GM19025 (cell line): ENCODE measurements around the gene POU5F2.

Source experiments
- ATAC-seq: cut with Tn5 transposase; IDR thresholded peaks from one replicate; pipeline ENCODE4 v1.9.1; 2021; ENCODE audit warnings: mild to moderate bottlenecking, low read depth, moderate library complexity; ENCODE audit not compliant: unreplicated experiment

The POU5F2 gene, protein sequence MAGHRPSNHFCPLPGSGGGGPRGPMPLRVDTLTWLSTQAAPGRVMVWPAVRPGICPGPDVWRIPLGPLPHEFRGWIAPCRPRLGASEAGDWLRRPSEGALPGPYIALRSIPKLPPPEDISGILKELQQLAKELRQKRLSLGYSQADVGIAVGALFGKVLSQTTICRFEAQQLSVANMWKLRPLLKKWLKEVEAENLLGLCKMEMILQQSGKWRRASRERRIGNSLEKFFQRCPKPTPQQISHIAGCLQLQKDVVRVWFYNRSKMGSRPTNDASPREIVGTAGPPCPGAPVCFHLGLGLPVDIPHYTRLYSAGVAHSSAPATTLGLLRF

DNA sequence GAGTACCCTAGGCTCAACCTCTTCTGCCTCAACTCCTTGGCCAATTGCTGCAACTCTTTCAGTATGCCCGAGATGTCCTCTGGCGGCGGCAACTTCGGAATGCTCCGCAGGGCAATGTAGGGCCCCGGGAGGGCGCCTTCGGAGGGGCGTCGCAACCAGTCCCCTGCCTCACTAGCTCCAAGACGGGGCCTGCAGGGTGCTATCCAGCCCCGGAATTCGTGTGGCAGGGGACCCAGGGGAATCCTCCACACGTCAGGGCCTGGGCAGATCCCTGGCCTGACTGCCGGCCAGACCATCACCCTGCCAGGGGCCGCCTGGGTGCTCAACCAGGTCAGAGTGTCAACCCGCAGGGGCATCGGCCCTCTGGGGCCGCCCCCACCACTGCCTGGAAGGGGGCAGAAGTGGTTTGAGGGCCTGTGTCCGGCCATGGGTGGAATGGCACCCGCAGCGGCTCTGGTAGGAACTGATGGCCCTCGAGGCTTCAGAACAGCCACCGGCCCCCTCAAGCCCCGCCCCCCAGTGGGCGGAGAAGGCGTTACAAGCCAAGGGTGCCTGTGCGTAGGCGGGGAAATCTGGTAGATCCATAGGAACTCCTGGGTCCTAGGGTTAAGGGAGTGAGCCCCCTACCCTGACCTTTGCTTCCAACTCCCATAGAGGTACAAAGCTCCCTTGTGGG lies at the start of gene POU5F2:
Gene POU5F2 (minus strand): TSS at position 465 of the 676 bp plus-strand sequence. CDS start 37 bp downstream, at position 428.
- ATAC-seq, result no peak

DNA sequence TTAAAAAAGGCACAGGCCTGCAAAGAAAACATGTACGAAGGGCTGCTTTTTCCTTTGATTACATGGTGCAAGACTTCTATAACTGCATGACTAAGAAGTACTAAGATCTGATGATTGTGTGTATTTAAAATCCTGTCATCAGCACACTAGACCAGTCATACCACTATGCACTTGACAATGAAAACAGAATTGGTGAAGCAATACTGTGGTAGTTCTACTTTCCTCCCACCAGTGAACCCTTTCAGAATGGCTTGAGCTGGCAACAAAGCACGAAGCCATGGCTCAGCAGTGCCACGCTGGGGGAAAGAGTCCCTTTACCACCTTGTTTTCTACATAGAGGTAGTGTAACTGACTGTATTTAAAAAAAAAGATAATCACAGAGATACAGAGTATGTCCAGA lies 49.0 kb upstream of the POU5F2 start:
- ATAC-seq, result no peak

DNA sequence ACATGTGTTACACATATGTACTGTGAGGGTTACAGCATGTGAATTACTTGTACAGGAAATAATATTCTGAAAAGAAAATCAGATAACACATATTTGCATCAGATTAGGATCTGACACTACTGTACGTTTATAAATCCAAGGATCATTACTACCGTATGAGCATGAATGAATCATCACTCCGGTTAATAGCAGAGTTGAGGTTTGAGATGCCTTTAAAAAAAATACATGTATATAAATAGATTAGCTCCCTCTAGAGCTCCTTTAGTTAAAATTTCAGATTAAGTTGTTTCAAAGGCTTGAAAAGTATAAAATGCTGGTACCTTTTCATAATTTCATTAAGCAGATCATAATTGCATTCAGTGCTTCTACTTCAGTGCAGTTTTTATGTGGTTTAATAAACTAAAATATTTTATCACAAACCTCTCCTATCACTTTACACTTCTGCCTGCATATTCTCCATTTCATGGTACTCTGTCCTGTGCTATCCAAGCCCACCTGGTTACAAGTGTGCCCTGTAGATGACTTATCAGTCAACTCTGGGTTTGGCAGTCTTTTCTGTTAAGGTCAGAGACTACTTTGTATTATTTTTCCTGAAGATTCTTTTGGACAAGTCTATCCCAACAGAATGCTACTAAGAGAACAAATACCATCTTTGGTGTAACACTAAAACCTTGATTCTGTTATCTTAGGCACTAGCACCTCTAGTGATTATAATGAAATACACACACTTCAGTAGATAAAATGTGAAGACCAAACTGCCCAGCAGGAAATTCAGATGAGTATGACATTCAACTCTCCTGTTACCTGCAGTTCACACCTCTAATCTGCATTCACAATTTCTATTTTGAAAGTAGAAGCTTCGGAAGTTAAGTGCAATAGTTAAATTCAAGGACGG lies 48.0 kb upstream of the POU5F2 start:
- ATAC-seq, result no peak

DNA sequence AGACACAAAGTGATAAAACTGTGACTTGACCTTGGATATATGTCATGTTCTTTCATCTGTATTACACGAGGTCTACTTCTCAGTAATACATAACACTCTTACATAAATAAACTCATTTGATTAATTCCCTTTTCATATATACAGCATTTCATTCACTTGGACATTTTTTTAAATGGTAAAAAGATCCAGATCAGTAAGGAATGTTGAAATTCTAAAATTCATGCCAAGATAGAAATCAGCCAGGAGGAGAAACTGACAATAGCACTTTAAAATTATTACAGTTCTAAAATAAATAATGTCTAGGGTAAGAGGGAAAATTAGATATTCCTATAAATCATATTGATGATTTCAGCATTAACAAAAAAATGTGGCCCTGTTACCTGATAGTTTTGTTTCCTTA lies 46.2 kb upstream of the POU5F2 start:
- no peak for ATAC-seq

DNA sequence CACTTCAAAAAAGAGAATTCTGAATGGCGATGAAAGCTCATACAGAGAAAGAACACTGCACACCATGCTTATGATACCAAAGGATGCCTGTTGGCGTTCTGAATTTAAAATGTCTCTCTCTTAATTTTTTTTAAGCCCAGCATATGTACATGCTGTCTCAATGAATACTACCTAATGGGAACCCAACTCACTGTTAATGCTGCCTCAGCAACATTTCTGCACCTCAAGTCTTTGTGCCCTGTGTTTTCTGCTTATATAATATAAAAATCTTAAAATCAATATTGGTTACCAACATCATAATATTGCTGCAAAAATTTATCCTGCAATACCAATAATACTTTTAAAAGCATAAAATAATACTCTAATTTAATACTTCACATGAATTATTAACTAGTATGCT lies 44.1 kb upstream of the POU5F2 start:
- no peak for ATAC-seq

DNA sequence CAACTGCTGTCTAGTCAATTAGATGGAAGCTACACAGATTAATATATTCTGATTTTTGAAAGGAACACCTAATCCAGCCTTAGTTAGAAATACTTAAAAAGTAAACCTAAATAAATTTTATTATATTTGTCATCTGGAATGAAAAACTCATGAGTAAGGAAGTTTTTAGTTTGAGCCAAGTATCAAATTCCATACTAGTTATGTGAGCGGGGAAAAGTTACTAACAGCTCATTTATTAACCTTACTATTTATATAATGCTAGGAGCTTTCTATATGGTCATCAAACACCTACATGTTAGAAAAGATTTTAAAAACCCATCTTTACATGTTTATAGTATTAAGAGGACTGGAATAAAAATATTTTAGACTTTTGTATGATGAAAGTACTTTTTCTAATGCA lies 41.6 kb upstream of the POU5F2 start:
- no peak for ATAC-seq

DNA sequence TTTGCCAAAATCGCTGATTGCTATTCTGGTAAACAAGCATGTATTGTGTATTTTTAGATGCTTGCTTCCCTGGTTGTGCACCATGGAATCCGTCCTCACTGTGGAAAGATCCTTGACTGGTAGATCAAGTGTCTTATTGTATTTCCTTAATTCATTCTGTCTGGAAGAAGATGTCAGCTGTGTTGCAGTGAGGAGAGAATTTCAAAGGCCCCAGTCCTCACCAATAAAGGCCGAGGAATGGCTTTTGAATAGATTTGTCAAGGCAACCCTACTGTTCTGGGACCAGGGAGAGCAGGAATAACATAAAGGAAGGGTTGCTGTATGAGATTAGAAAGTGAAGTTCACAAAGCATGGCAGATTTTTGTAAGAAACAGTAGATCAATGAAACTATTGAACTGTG lies 36.2 kb upstream of the POU5F2 start:
- no peak for ATAC-seq

DNA sequence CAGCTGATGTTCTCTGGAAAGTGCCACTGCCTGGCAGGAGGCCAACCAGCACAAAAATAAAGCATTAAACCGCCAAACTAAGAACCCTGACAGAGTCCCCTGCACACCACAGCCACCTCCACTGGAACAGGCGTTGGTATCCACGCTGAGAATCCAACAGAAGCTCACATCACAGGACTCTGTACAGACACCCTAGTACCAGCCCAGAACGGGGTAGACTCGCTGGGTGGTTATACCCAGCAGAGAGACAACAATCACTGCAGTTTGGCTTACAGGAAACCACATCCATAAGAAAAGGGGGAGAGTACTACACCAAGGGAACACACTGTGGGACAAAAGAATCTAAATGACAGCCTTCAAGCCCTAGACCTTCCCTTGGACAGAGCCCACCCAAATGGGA lies 15.0 kb upstream of the POU5F2 start:
- no peak for ATAC-seq

DNA sequence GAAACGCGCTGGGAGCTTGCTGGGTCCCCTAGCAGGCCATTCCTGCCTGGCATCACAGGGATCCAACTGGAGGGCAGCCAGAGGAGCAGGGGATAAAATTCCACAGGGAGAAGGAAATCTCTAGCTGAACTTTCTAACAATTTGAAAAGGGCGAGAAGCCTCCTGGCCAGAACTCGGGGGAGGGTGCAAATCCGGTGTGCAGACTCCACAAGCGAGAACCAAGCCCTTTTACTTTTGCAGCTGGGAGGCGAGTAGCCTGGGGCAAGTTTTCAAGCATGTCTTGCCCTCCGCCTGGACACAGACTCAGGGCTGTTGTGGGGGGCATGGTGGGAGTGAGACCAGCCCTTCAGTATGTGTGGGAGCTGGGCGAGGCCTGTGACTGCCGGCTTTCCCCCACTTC lies 14.3 kb upstream of the POU5F2 start:
- ATAC-seq, result no peak

DNA sequence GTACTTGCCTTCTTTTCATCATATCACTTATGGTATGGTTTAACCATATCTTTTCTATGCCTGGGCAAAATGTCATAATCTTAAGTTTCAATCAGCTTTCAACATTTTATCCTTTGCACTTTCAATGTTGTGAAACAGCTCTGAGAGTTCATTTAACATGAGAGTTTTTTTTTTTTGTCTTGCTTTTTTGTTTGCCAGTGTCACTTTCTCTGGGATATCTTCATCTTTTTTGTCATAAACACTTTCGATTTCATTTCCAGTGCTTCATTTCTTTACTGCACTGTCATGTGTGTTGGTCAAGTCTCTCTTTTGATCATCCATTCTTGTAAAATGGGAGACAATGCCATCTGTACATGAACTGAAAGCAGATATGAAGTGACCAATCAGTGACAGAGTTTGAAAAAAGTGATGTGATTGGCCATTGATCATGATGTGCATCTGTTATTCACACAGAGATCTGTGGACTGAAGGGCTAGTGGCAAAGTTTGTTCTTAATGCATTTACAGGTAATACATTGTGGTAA lies 7.5 kb upstream of the POU5F2 start:
- no peak for ATAC-seq

DNA sequence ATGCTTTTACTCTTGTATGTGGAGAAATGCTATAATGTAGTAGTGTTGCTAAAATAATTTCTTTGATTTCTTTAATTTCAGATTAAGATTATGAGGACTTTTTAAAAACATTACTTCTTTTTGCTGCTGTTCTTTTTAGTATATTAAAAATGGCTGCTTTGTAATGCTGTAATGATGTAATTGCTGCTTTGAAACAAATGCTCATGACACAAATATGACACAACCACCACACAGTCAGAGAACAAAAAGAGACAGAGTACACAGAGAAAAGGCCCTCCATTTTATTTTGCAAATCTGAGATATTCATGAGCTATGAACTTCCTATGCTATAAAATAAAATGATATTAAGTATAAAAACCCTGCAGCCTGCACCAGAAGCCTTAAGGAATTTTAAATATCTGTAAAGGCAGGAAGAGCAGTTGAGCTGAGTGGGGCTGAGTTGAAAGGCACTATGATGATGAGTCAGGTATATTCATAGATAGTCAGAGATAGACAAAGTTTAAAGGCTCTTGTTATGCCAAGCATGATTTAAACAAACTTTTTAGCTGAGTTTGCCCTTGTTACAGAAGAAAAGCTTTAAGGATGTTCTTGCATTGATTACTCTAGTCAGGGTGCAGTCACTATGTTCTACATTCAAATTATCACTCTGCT lies 5.1 kb upstream of the POU5F2 start:
- no peak for ATAC-seq

DNA sequence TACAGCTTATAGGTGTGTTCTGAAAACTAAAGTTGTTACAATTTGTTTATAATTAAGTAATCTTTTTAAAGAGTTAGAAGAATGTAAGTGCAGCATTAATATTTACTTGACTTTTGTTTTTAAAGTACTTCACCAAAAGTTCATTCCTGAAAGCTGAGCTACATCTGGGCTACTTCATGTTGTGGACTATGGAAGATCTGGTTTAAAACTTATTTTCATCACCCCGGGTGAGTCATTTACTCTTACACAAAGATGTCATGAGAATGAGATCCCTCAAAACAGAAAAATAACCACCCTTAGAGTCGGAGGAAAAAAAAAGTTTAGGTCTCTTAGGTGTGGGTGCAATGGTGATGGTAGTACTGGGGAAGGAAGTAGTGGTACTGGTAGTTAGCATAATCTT lies 5.1 kb downstream of the POU5F2 start:
- ATAC-seq, result no peak

DNA sequence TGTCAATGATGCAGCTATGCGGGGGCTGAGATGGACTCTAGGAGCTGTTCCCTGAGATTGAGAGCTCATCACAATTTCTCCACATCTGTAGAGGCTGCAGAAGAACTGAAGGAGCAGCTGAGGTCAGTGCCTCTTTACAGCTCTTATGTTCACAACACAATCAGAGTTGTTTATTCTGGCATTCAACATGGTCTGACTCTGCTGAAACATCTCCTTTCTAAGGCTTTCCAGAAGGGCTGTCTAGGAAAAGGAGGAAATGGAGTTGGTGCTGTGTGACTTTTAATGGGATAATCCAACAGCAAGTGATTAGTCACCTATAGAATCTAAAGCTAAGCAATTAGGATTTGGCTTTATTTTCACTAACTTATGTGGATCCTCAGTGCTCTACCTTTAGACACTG lies 6.0 kb downstream of the POU5F2 start:
- ATAC-seq, result no peak

DNA sequence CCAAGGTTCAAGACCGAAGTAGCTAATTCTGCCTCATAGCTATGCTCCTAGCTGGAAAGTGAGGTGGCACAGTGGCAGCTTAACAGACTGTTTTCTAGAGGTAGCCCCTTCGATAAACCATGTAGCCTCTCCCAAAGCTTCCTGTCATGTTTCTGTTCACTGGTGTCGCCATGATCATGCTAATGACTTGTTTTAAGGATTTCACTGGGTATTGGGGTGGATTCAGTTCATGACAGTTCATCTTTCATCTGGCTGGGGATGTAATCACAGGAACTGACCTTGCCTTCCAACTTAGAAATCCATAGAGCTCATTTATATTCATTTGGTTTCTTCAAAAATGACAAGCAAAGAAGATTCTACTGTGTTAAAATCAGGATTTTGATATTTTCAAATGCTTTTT lies 9.4 kb downstream of the POU5F2 start:
- no peak for ATAC-seq

DNA sequence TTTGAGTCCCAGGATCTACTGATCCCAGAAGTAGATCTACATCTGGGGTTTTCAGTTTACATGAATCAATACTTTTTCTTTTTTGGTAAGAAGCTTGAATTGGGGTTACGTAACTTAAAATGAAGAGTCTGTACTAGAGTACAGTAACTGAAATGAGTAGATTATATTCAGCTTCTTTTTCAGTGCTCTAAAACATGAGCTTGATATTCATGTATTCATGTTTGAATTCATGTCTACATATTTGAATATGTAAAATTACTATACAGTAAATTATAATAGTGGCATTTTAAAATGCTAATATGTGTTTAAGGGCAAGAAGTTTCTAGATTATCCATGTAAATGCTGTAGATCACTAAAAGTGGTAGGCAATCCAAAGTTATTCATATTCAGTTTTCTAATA lies 14.8 kb downstream of the POU5F2 start:
- no peak for ATAC-seq

DNA sequence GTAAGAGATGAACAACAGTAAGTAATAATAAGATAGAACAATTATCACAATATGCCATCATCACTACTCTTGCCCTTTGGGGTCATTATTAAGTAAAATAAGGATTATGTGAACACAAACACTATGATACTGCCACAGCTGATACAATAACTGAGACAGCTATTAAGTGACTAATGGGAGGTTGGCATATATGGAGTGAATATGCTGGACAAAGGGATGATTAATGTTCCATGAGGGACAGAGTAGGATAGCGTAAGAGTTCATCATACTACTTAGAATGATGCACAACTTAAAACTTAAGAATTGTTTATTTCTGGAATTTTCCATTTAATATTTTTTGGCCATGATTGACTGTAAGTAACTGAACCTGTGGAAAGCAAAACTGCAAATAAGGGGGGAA lies 16.6 kb downstream of the POU5F2 start:
- ATAC-seq, result no peak

DNA sequence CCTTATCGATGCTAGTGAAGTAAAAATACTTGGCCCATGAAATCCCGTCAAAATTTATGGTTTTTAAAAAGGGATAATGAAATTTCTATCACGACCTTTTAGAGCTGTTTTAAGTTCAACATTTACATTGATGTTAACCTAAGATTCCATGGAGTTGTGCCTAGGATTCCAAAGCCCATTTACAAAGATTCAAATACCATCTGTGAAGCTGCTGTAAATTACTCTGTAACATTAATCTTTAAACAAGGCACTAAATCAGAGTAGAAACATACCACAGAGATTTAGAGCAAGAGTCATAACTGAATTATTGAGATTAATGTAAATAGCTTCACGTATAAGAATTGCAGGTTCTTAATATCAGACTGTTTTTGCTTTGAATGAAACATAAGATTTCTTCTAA lies 17.7 kb downstream of the POU5F2 start:
- no peak for ATAC-seq

DNA sequence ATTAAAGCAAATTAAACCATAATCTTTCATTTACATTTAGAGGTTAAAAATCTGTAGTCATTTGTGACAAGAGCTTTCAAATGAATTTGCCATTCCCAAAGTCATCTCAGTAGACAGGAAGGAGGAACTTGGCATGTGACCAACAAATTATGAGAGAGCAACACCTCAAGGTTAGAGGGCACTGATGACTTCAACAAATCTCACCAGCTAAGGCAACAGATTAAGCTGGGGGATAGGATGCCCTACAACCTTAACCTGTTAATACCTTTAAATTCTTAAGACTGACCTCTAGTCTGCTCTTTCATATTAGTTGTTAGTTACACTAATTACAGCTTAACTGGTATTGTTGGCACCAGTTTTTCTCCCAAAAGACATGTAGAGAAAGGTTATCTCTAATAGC lies 18.4 kb downstream of the POU5F2 start:
- ATAC-seq, result no peak

DNA sequence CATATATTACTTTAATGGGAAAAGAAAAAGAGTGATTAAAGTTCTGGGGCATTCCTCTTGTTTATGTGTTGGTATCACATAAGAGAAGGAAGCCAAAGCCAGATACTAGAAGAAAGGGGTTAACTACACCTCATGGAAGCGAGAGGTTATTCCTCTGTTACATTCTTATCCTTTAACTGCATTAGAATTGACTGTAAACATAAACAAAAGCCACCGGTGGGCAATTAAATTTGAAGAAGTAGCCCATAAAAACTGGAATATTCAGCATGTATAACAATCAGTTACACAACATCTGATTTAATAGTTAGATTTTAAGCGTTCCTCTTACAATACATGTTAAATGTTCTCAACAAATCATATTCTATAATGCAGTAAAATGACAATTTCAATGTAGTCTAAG lies 18.8 kb downstream of the POU5F2 start:
- ATAC-seq, result no peak

DNA sequence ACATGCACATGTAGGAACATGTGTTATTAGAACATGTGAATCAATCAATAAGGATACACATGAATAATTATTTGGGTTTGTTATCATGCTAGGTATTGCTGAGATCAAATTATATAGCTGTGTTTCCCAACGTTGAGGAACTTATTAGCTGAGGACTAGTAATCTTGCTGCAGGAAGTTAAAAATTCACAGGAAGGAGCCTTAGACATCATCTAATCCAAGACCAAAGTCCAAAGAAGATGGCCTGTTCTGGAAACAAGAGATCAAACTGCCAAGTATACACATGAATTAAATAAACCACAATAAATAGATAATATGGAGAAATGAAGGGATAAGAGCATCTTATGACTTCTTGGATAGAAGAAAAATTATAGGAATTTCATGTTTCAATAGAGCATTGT lies 19.9 kb downstream of the POU5F2 start:
- ATAC-seq, result no peak

DNA sequence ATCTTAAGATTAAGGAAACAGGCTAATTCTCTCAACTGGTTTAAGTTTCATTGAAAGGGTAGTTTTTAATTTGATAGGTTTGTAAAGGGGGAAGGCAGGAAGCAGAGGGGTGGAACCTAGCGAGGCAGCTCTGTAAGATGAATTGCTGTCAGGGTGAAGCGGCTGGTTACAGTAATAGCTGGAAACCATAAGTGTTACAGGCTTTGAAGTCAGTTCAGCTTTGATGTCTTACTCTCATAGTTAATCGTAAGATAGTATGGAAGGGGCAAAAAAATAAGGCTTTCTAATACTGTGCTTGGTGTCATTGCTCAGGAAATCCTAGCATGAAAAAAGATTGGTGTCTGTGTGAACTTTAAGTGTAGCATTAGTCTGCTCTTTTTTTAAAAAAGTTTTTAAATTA lies 20.3 kb downstream of the POU5F2 start:
- no peak for ATAC-seq
